Activated CD4-positive, alpha-beta T cell treated with anti-CD3 and anti-CD28 coated beads for 48 hours (primary cell): Measurements from ENCODE around the gene ZNF76.

ENCODE experiments used
- DNase-seq: peaks from one replicate; pipeline ENCODE4 v3.0.0-alpha.2; 2020

Gene ZNF76

GRCh38 chr6:35273822-35274559 is 14.5 kb downstream of the ZNF76 start:
- DNase-seq, result no peak

- no peak for DNase-seq
These were observed 16.3 kb downstream of the ZNF76 start for GRCh38 chr6:35275744-35276260.

- DNase-seq, result no peak
These were observed 19.2 kb downstream of the ZNF76 start for GRCh38 chr6:35278708-35279107.

- DNase-seq, result no peak
These were observed 21.4 kb downstream of the ZNF76 start for GRCh38 chr6:35280903-35281302.

- DNase-seq, result no peak
These were observed 22.9 kb downstream of the ZNF76 start for GRCh38 chr6:35282472-35282871.

GRCh38 chr6:35283361-35283760 is 23.8 kb downstream of the ZNF76 start:
- no peak for DNase-seq

GRCh38 chr6:35287671-35288396 is 28.3 kb downstream of the ZNF76 start:
- no peak for DNase-seq

DNA sequence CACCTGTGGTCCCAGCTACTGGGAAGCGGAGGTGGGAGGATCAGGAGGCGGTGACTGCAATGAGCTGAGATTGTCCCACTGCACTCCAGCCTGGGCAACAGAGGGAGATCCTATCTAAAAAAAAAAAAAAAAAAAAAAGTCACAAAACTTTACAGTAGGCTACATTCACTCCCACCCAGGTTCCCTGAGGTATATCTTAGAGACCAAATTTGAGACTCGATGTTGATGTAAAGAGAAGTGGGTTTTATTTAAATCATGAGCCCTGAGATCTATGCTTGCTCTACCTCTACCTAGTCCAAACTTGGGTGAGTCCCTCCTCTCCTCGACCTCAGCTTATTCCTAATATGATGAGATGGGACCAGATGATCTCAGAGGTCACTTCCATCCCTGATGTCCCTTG is 29.3 kb downstream of the ZNF76 start:
- no peak for DNase-seq

DNA sequence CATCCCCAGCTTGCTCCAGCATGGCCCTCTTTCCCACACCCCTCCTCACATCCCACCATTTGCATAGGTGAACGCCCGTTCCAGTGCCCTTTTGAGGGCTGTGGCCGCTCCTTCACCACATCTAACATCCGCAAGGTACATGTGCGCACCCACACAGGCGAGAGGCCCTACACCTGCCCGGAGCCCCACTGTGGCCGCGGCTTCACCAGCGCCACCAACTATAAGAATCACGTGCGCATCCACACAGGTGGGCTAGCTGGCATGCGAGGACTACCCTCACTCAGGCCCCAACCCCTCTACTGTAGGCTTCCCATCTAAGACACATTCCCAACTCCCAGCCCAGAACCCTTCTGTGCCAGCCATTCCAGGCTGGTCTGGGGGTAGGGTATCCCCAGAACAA is 32.0 kb downstream of the ZNF76 start:
- no peak for DNase-seq

- no peak for DNase-seq
These were observed 33.0 kb downstream of the ZNF76 start for GRCh38 chr6:35292494-35292893.

DNA sequence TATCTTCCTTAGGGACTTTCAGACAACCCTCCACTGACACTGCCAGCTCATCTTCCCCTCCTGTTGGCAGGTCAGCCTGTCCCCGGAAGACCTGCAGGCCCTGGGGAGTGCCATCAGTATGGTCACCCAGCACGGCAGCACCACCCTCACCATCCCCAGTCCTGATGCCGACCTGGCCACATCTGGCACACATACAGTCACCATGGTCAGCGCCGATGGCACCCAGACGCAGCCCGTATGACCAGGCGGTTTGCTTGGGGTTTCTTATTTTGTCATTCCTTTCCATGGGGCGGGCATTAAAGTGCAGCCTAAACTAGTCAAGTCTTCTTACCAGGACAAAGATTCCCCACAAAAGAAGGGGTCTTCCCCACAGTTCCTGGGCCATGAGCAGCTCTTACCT is 34.1 kb downstream of the ZNF76 start:
- no peak for DNase-seq

- peak; percentile 62 for DNase-seq
These were observed 34.9 kb downstream of the ZNF76 start for GRCh38 chr6:35294308-35294945.

DNA sequence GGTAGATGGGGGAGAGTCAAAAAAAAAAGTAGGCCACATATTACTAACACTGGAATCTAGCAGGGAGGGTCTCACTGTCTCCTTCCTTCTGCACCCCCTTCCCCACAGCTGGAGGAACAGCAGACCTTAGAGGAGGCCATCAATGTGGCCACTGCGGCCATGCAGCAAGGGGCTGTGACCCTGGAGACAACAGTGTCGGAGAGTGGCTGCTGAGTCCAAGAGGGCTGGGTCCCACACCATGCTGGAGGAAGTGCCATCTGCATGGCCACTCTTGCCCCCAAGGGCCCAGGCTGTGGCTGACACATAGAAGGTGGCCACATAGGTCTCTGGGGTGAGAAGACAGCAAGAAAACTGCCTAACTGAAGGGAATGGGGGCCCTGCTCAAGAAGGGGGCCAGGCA is 35.5 kb downstream of the ZNF76 start:
- DNase-seq, result no peak

- no peak for DNase-seq
These were observed 36.2 kb downstream of the ZNF76 start for GRCh38 chr6:35295521-35296315.

DNA sequence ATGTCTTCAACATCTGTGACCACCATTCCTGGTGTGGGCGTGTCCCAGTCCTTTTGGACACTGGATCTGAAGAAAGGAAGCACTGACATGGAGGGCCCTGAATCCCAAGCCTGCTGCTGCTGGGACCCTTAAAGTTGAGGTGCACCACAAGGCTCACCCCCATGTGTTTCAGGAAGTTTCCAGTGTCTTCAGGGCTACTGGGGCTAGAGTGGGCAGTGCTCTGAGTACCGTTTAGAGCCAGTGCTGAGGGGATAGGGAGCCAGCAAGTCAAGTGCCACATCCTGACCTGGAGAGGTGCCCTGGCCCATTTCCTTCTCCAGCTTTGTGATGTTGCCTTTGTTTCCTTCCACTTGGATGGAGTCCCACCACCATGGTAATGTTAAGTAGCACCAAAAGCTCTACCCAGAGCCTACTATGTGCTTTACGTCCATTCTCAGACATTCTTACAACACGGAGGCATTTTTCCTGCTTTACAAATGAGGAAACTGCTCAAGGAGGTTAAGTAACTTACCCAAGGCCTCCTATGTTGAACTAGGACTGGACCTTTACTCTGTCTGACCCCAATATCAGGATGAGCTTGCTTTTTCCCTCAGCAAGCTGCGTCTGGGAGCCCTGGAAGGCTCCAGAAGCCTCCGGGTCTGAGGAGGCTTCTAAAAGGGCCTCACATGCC is 37.5 kb downstream of the ZNF76 start:
- DNase-seq, result no peak

DNA sequence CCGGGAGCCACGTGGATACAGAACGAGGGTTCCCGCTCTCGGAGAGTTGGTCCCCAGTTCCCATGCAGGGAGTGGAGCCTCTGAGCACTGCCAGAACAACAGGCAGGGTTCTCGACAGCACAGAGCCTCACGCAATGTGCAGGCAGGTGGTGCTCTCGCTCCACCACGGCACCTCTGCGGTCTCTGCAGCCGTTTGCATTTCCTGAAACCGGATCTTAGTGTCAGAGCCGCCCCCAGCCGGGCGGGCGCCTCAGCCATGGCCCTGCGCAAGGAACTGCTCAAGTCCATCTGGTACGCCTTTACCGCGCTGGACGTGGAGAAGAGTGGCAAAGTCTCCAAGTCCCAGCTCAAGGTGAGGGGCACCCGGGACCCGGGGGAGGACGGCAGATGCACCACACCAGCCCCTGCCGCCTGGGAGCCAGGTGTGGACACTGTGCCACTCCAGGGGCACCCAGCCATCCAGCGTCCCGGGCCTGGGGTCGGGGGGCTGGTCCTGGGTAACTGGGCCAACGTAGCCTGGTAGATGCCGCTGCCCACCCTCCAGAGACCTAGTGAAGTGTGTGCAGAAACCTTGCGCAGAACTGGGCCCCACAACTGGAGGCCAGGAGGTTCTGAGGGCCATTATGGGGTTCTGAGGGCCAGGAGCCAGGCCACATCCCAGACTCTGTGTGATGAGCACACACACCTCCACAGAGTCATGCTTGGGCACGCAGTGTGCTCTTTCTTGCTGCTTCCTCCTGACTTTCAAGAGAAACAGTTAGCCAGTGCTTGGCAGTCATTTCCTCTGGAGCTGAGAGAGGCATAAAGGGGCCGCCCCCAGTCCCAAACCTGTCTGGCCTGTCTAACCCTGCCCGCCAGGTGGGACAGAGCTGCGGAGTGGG is 38.3 kb downstream of the ZNF76 start, which contains the start of gene DEF6:
DEF6 (plus strand) TSS at position 218 of the 881 bp plus-strand sequence; CDS start at position 257, 39 bp downstream.
- DNase-seq, result peak; percentile 92

- DNase-seq, result no peak
These were observed 39.1 kb downstream of the ZNF76 start for GRCh38 chr6:35298625-35299140.

- peak; percentile 40 for DNase-seq
These were observed 40.1 kb downstream of the ZNF76 start for GRCh38 chr6:35299674-35300073.

- DNase-seq, result peak; percentile 37
These were observed 41.3 kb downstream of the ZNF76 start for GRCh38 chr6:35300848-35301247.

DNA sequence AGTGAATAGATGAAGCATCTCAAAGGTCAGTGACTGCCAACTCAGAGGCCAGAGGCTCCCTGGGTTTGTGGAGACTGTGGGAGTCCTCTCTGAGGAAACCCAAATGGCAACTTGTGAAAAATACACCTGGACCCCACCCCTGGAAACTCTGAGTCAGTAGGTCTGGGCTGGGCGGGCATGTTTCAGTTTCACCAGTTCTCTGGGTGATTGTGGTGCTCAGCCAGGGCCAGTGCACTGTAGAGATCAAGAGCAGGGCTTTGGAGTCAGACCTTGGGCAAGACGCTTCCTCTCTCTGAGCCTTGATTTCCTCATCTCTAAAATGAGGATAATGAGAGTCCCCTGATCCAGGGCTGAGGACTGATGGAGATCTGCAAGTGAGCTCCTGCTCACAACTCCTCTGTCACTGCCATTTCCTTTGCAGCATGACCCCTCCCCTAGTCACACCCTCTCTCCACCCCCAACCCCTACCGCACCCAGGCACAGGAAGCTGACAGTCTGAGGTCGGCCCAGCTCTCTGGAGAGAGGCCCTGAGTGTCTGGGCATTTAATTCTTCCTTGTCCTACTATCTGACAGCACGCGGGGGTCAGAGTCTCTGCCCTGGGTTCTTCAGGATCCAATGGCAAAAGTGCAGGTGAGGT is 43.2 kb downstream of the ZNF76 start:
- DNase-seq, result peak; percentile 93
